Dedifferentiated amniotic fluid mesenchymal stem cell (primary cell): ENCODE measurements around the gene VWDE.

ENCODE experiments used
- DNase-seq: peaks from one replicate; pipeline ENCODE4 v3.0.0-alpha.2; 2016; ENCODE audit errors: extremely low spot score

VWDE gene

DNA sequence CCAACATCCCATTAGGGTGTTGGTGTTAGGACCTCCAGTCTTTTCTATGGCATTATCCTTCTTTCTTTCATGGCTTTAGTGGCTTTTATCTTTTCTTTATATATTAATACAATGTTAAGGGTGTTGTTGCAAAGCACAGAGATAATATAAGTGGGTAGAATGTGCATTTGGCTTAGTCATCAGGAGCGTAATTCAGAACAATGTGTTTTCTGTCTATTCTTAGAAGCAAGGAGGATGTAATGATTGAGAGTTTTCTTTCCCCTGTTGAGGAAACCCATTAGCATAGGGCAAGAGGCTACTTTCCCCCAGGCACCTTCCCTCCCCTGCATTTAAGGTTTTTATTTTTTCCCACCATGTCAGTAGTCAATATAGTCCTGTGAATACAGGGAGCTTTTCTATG is 112.9 kb downstream of the VWDE start:
- no peak for DNase-seq

DNA sequence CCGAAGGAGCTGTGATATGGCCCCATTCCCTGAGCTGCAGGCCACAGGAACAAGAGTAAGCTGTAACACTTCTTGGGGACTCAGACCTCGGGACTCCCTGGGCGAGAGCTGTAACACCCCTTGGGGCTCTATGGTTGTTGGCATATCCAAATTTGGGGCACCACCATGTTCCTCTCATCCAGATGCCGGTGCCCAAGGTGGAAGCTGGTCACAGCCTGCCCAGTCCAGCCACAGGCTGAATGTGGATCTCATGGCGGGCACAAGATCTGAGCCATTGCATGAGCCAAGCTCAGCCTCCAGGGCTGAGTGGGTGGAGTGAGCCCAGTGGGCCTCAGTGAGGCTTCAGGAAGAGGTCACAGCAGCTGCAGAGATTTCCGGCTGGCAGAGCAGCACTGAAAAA is 113.7 kb downstream of the VWDE start:
- DNase-seq, result no peak

DNA sequence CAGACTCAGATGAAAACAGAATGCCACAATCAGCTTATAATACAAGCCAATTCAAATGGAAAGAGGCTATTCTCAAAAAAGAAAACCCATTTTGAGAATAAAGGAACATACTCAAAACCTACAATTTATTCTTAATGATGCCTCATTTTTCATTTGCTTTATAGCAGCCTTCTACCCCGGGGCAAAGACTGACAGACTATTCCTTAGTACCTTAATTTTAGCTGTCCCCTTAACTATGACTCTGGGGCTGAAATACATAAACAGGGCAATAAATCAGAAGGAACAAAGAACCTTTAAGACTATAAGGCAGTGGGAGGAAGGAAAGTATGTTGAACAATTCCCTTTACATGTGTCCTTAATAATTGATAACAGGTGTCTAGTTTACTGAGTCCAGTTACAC is 115.8 kb downstream of the VWDE start:
- DNase-seq, result no peak

DNA sequence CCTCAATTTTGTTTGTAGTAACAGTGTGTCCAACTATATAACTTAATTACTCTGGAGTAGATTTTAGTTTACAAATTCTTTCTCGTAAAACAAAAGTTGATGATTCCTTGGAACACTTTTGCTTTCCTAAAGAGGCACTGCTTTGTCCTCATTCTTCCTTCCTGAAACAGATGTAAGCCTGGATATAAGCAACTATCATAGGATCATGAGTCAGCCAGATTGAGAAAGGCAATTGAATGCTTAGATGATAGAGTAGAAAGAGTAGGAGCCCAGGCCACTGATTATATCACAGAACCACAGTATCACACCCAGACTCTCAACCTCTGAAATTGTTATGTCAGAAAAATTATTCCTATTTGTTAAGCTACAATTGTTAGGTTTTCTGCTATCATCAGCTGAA is 122.6 kb downstream of the VWDE start:
- no peak for DNase-seq
